Neural progenitor cell (in vitro differentiated cells): Measurements from ENCODE around the gene NADSYN1.
"Not testable (repeated sequence)": the region's sequence is repeated elsewhere in the genome, so short reads cannot be mapped to it uniquely, and the experiment has no call there.

Source experiments
- EZH2 ChIP-seq: fragments of 200-600 bp; sonication (generic); IDR thresholded peaks from 2 replicates; pipeline ENCODE4 v1.6.1; 2017; ENCODE audit warnings: antibody characterized with exemption, mild to moderate bottlenecking, moderate library complexity
- EZH2phosphoT487 ChIP-seq: fragments of 200-600 bp; sonication (generic); IDR thresholded peaks from 2 replicates; pipeline ENCODE4 v1.6.1; 2017; ENCODE audit warnings: antibody characterized with exemption
- TF ChIP-seq, protein P1 (sequence below): fragments of 200-600 bp; sonication (generic); IDR thresholded peaks from 2 replicates; pipeline ENCODE4 v1.5.1; 2017; ENCODE audit warnings: antibody characterized with exemption, mild to moderate bottlenecking

DNA sequence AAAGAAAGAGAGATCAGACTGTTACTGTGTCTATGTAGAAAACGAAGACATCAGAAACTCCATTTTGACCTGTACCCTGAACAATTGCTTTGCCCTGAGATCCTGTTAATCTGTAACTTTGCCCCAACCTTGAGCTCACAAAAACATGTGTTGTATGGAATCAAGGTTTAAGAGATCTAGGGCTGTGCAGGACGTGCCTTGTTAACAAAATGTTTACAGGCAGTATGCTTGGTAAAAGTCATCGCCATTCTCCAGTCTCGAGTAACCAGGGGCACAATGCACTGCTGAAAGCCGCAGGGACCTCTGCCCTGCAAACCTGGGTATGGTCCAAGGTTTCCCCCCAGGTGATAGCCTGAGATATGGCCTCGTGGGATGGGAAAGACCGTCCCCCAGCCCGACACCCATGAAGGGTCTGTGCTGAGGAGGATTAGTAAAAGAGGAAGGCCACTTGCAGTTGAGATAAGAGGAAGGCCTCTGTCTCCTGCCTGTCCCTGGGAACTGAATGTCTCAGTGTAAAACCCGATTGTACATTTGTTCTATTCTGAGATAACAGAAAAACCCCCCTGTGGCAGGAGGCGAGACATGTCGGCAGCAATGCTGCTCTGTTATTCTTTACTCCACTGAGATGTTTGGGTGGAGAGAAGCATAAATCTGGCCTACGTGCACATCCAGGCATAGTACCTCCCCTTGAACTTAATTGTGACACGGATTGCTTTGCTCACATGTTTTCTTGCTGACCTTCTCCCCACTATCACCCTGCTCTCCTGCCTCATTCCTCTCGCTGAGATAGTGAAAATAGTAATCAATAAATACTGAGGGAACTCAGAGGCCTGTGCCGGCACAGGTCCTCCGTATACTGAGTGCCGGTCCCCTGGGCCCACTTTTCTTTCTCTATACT lies 82.0 kb downstream of the NADSYN1 start:
- TF ChIP-seq, protein P1, sequence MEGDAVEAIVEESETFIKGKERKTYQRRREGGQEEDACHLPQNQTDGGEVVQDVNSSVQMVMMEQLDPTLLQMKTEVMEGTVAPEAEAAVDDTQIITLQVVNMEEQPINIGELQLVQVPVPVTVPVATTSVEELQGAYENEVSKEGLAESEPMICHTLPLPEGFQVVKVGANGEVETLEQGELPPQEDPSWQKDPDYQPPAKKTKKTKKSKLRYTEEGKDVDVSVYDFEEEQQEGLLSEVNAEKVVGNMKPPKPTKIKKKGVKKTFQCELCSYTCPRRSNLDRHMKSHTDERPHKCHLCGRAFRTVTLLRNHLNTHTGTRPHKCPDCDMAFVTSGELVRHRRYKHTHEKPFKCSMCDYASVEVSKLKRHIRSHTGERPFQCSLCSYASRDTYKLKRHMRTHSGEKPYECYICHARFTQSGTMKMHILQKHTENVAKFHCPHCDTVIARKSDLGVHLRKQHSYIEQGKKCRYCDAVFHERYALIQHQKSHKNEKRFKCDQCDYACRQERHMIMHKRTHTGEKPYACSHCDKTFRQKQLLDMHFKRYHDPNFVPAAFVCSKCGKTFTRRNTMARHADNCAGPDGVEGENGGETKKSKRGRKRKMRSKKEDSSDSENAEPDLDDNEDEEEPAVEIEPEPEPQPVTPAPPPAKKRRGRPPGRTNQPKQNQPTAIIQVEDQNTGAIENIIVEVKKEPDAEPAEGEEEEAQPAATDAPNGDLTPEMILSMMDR: not testable (repeated sequence)
- not testable (repeated sequence) for TF ChIP-seq EZH2phosphoT487, EZH2
